Tibial nerve (tissue), 4 donors: Measurements from ENCODE around the gene ADAT1.

ENCODE experiments used
- CTCF ChIP-seq, 5 experiments: fragments of 200-600 bp in 3 of 5; fragments of 450-650 bp in 2 of 5; sonication (generic) in 3 of 5; IDR thresholded peaks; one replicate each; pipeline ENCODE4 v1.5.1; 2016 to 2019; ENCODE audit warnings: antibody characterized with exemption in 5 of 5, mild to moderate bottlenecking in 3 of 5, moderate library complexity in 2 of 5
- EP300 ChIP-seq, 2 donors: sonication (generic); formaldehyde crosslinking; IDR thresholded peaks; one replicate each; pipeline ENCODE4 v1.6.1; 2017; ENCODE audit warnings: antibody characterized with exemption in 2 of 2, mild to moderate bottlenecking in 1 of 2
- POLR2A ChIP-seq, 2 donors: fragments of 450-650 bp; IDR thresholded peaks; one replicate each; pipeline ENCODE4 v1.6.1; 2017; ENCODE audit warnings: antibody characterized with exemption in 2 of 2, mild to moderate bottlenecking in 2 of 2, moderate library complexity in 2 of 2

GRCh38 chr16:75590920-75591843 is 31.9 kb downstream of the ADAT1 start:
- TF ChIP-seq CTCF (IDR thresholded peaks at IDR 0.05) (no peak), EP300 (IDR thresholded peaks at IDR 0.05) (no peak), POLR2A (IDR thresholded peaks at IDR 0.05) (no peak)
